ENCODE data around the gene OLIG2.

DNA sequence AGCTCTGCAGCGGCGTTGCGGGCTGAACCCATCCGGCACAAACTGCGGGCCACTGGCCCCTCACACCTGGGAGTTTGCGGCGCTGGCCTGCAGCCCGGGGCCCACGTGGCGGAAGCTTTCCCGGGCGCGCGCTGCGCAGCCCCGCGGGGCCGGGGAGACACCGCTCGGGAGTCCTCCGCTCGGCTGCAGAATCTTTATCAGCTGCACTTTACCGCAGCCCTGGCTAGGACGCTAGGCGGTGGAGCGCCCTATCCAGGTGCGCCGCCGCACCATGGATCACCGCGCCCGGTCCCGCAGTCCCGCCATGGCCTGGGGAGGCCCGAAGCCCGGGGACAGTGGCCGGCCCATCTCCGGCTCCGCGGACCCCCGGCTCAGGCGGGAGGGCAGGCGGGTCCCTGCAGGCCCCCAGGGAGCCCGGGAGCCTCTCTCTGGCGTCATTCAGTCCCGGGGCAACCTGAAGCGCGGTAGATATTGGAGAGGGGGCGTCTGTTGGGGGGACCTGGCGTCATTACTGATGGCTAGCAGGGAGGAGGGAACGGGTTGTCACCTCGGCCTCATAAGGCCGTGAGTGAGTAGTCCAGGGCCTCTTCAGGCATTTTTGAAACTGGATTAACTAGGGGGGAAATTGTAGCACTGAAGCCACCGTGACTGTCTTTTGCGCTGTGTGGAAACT is 5.7 kb upstream of the OLIG2 start:
- no peak for TF ChIP-seq TAF1 (IDR thresholded peaks at IDR 0.05; ENCODE audit: low read depth)
- no peak for TF ChIP-seq RAD21 (IDR thresholded peaks at IDR 0.05; ENCODE audit: low read depth)
- no peak for TF ChIP-seq FOXM1 (IDR thresholded peaks at IDR 0.05; ENCODE audit: borderline replicate concordance, low read depth)

All from Ishikawa (cell line).